Measurements from ENCODE around the gene TBX10.

- no peak for TF ChIP-seq CTCF (IDR thresholded peaks at IDR 0.05)
- TF ChIP-seq FOXM1 (IDR thresholded peaks at IDR 0.05; ENCODE audit: low read depth) = no peak
- TF ChIP-seq EZH2phosphoT487 (IDR thresholded peaks at IDR 0.05; ENCODE audit: borderline replicate concordance, low read depth) = no peak
- TF ChIP-seq EP300 (IDR thresholded peaks at IDR 0.05; ENCODE audit: borderline replicate concordance in 1 of 2, low read depth in 1 of 2, low read length in 1 of 2) = no peak
- TF ChIP-seq NFIC (IDR thresholded peaks at IDR 0.05; ENCODE audit: borderline replicate concordance) = no peak
- TF ChIP-seq MXI1 (IDR thresholded peaks at IDR 0.05; ENCODE audit: low read depth, low read length) = no peak
- no peak for TF ChIP-seq POLR2AphosphoS5 (IDR thresholded peaks at IDR 0.05; ENCODE audit: low read depth, low read length)
- TF ChIP-seq RAD21 (IDR thresholded peaks at IDR 0.05; ENCODE audit: low read length) = no peak
- no peak for TF ChIP-seq TAF1 (IDR thresholded peaks at IDR 0.05; ENCODE audit: borderline replicate concordance, low read depth, low read length)
These were observed 28.6 kb upstream of the TBX10 start for GRCh38 chr11:67668192-67668551.
